K562 (cell line): Measurements from ENCODE around the gene RCOR2. TPM values are rescaled to one million over a fixed set of nuclear protein-coding genes. Genes with fewer than 3 reads are reported as not detected.

Experiments
- CBX5 ChIP-seq: IDR thresholded peaks from 2 replicates; pipeline ENCODE4 v1.6.1; 2014; ENCODE audit warnings: low read depth, borderline replicate concordance
- E2F1 ChIP-seq: sonication (generic); formaldehyde crosslinking; IDR thresholded peaks from 2 replicates; pipeline ENCODE4 v1.8.1; 2023; ENCODE audit warnings: mild to moderate bottlenecking, missing genetic modification reagents, moderate library complexity
- E2F4 ChIP-seq: sonication (generic); formaldehyde crosslinking; IDR thresholded peaks from 2 replicates; pipeline ENCODE4 v1.8.0; 2022; ENCODE audit warnings: mild to moderate bottlenecking, low read depth, missing genetic modification reagents
- FOXP4 ChIP-seq: sonication (generic); formaldehyde crosslinking; IDR thresholded peaks from 2 replicates; pipeline ENCODE4 v1.8.0; 2022; ENCODE audit warnings: mild to moderate bottlenecking, missing genetic modification reagents, borderline replicate concordance
- GATAD2B ChIP-seq: fragments of 450-650 bp; IDR thresholded peaks from 2 replicates; pipeline ENCODE4 v1.6.1; 2017; ENCODE audit warnings: mild to moderate bottlenecking, borderline replicate concordance
- POLR2AphosphoS5 ChIP-seq: IDR thresholded peaks from 2 replicates; pipeline ENCODE4 v1.6.1; 2011; ENCODE audit warnings: mild to moderate bottlenecking, low read depth, low read length, moderate library complexity; ENCODE audit not compliant: control insufficient read depth, insufficient read depth
- RB1 ChIP-seq: fragments of 450-650 bp; IDR thresholded peaks from 2 replicates; pipeline ENCODE4 v1.6.1; 2017; ENCODE audit warnings: low read depth, mild to moderate bottlenecking
- RBM17 ChIP-seq: fragments of 200-400 bp; formaldehyde crosslinking; IDR thresholded peaks from 2 replicates; pipeline ENCODE4 v1.6.1; 2017; ENCODE audit warnings: low read depth, mild to moderate bottlenecking, low read length, borderline replicate concordance
- RFX1 ChIP-seq: fragments of 450-650 bp; IDR thresholded peaks from 2 replicates; pipeline ENCODE4 v1.6.1; 2016; ENCODE audit warnings: mild to moderate bottlenecking, moderate library complexity
- SFPQ ChIP-seq: fragments of 200-400 bp; formaldehyde crosslinking; IDR thresholded peaks from 2 replicates; pipeline ENCODE4 v1.6.1; 2017; ENCODE audit warnings: mild to moderate bottlenecking, low read depth, low read length, moderate library complexity
- SUPT5H ChIP-seq: fragments of 450-650 bp; IDR thresholded peaks from 2 replicates; pipeline ENCODE4 v1.6.1; 2016
- U2AF2 ChIP-seq: fragments of 200-400 bp; formaldehyde crosslinking; optimal IDR thresholded peaks from 2 replicates; pipeline ENCODE3; 2017; ENCODE audit warnings: low read depth, mild to moderate bottlenecking, low read length
- ZBTB17 ChIP-seq: fragments of 450-650 bp; formaldehyde crosslinking; IDR thresholded peaks from 2 replicates; pipeline ENCODE4 v1.4.0; 2020; ENCODE audit warnings: mild to moderate bottlenecking
- ZBTB33 ChIP-seq: sonication (generic); formaldehyde crosslinking; IDR thresholded peaks from 2 replicates; pipeline ENCODE4 v1.8.1; 2023; ENCODE audit warnings: mild to moderate bottlenecking, missing genetic modification reagents
- ZNF175 ChIP-seq: fragments of 200-800 bp; sonication (Bioruptor generic); IDR thresholded peaks from 2 replicates; pipeline ENCODE4 v1.6.1; 2016; ENCODE audit warnings: low read depth, mild to moderate bottlenecking, missing genetic modification characterization, missing compliant biosample characterization
- ZNF263 ChIP-seq: sonication (generic); formaldehyde crosslinking; IDR thresholded peaks from 2 replicates; pipeline ENCODE4 v1.8.0; 2022; ENCODE audit warnings: mild to moderate bottlenecking, missing genetic modification reagents, borderline replicate concordance
- ZNF431 ChIP-seq: sonication (generic); formaldehyde crosslinking; IDR thresholded peaks from 2 replicates; pipeline ENCODE4 v1.8.0; 2022; ENCODE audit warnings: mild to moderate bottlenecking, missing genetic modification reagents
- ZNF75A ChIP-seq: fragments of 450-650 bp; formaldehyde crosslinking; IDR thresholded peaks from 2 replicates; pipeline ENCODE4 v1.4.0; 2020; ENCODE audit warnings: mild to moderate bottlenecking
- ZNF780A ChIP-seq: fragments of 250-450 bp; sonication (Bioruptor Pico); IDR thresholded peaks from 2 replicates; pipeline ENCODE4 v1.5.0; 2021; ENCODE audit warnings: mild to moderate bottlenecking
- polyA plus RNA-seq, 8 experiments: library from polyadenylated mRNA; depleted of rRNA in 4 of 8; stranded (reverse) in 5 of 8; unstranded in 3 of 8; fragments of >200 nt; fragmentation: Nextera tagmentation in 2 of 8; fragmentation: Illumina TruSeq in 1 of 8; extraction: Ambion mirVana in 2 of 8; extraction: Trizol in 1 of 8; gene quantifications; 2 replicates each; pipeline versions ENCODE4 v1.2.1 to v1.2.3, GENCODE V29; 2011 to 2014; ENCODE audit warnings: inconsistent platforms in 1 of 8, missing spikeins in 1 of 8
- total RNA-seq, 7 experiments: library from RNA; depleted of rRNA in 6 of 7; stranded (reverse); fragments of >200 nt in 6 of 7; fragmentation: Illumina TruSeq in 2 of 7; extraction: Trizol in 2 of 7; gene quantifications; 2 replicates each; pipeline versions ENCODE4 v1.2.1 to v1.2.3, GENCODE V29; 2011 to 2021; ENCODE audit warnings: low replicate concordance in 1 of 7

RCOR2 gene
- total and polyA plus RNA-seq, 9 of the 15 experiments (the other 6 are each of a cell fraction or from before 2014, with no cell fraction given) = 0.04 to 6.5 (median 2.5) TPM; not detected in 1

GRCh38 chr11:63871962-63872799 lies 44.8 kb downstream of the RCOR2 start (continued):
- TF ChIP-seq SFPQ = no peak
- TF ChIP-seq FOXP4 = no peak
- no peak for TF ChIP-seq ZNF780A (CRISPR knock-in tag)
- no peak for TF ChIP-seq RBM17
- TF ChIP-seq POLR2AphosphoS5 = no peak
- no peak for TF ChIP-seq GATAD2B
- no peak for TF ChIP-seq ZNF431
- no peak; the same call in 1 of the 2 replicates for TF ChIP-seq RB1
- TF ChIP-seq SUPT5H = no peak
- no peak for TF ChIP-seq U2AF2
- no peak for TF ChIP-seq ZNF175 (CRISPR knock-in tag)
- TF ChIP-seq ZBTB17 (CRISPR knock-in tag) = no peak
- TF ChIP-seq E2F4 (CRISPR knock-in tag) = no peak
- TF ChIP-seq E2F1 = no peak
- TF ChIP-seq ZNF263 = no peak
- TF ChIP-seq ZNF75A (CRISPR knock-in tag) = no peak
- TF ChIP-seq ZBTB33 (CRISPR knock-in tag) = peak; percentile 64; the same call in 1 of the 2 replicates
- no peak for TF ChIP-seq CBX5
- TF ChIP-seq RFX1 = no peak
